ENCODE data around the gene TRIM27.
"Not testable (repeated sequence)": the region's sequence is repeated elsewhere in the genome, so short reads cannot be mapped to it uniquely, and the experiment has no call there.

Gene TRIM27

GRCh38 chr6:28868873-28869272 lies 54.9 kb downstream of the TRIM27 start:
- peaks cover 11% of the 10 kb centered on the region for H3K4me1 ChIP-seq (ENCODE audit: control insufficient read depth, insufficient read depth, low read length)
- no peaks in the 10 kb centered on the region for H3K36me3 ChIP-seq (ENCODE audit: insufficient read depth, low read length)
- no peak overlapping the region for H3K9ac ChIP-seq (ENCODE audit: low read depth, low read length)
- no peak overlapping the region for H3K4me2 ChIP-seq (ENCODE audit: low read length)
- H3K4me3 ChIP-seq (ENCODE audit: low read length): no peak overlapping the region
- H3K27me3 ChIP-seq (ENCODE audit: control insufficient read depth, insufficient read depth, low read length): no peaks in the 10 kb centered on the region
- H3K9me3 ChIP-seq (replicated peaks; ENCODE audit: low read length): no peaks in the 10 kb centered on the region

DNA sequence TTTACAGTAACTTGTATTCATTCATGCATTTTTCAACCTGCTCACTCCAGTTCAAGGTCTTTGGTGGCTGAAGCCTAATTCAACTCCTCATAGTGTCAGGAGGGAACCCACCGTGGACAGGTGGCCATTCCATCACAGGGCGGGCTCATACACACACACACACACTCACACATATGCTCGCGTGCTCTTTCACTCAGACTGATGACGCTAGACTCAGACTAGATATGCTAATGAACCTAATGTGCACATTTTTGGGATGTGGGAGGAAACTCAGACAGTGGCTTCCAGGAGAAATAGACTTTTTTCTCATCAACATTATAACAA lies 56.7 kb downstream of the TRIM27 start:
- peak overlapping the region; percentile 57 for H3K9ac ChIP-seq (ENCODE audit: low read depth, low read length)
- H3K4me3 ChIP-seq (ENCODE audit: low read length): peak overlapping the region; percentile 81
- H3K9me3 ChIP-seq (replicated peaks; ENCODE audit: low read length): no peaks in the 10 kb centered on the region
- peak overlapping the region; percentile 86 for H3K4me2 ChIP-seq (ENCODE audit: low read length)
- peaks cover 11% of the 10 kb centered on the region for H3K4me1 ChIP-seq (ENCODE audit: control insufficient read depth, insufficient read depth, low read length)
- no peaks in the 10 kb centered on the region for H3K36me3 ChIP-seq (ENCODE audit: insufficient read depth, low read length)
- no peaks in the 10 kb centered on the region for H3K27me3 ChIP-seq (ENCODE audit: control insufficient read depth, insufficient read depth, low read length)

GRCh38 chr6:28866205-28867085 lies 57.3 kb downstream of the TRIM27 start:
- H3K9ac ChIP-seq (ENCODE audit: low read depth, low read length): peak overlapping the region; percentile 57
- H3K4me2 ChIP-seq (ENCODE audit: low read length): peak overlapping the region; percentile 86
- H3K4me1 ChIP-seq (ENCODE audit: control insufficient read depth, insufficient read depth, low read length): peaks cover 11% of the 10 kb centered on the region
- peak overlapping the region; percentile 81 for H3K4me3 ChIP-seq (ENCODE audit: low read length)
- H3K27me3 ChIP-seq (ENCODE audit: control insufficient read depth, insufficient read depth, low read length); H3K36me3 ChIP-seq (ENCODE audit: insufficient read depth, low read length); H3K9me3 ChIP-seq (replicated peaks; ENCODE audit: low read length): not testable (repeated sequence)

GRCh38 chr6:28865401-28866204 lies 58.2 kb downstream of the TRIM27 start:
- no peaks in the 10 kb centered on the region for H3K36me3 ChIP-seq (ENCODE audit: insufficient read depth, low read length)
- no peak overlapping the region for H3K4me3 ChIP-seq (ENCODE audit: low read length)
- H3K4me1 ChIP-seq (ENCODE audit: control insufficient read depth, insufficient read depth, low read length): peaks cover 11% of the 10 kb centered on the region
- H3K9me3 ChIP-seq (replicated peaks; ENCODE audit: low read length): no peaks in the 10 kb centered on the region
- no peak overlapping the region for H3K9ac ChIP-seq (ENCODE audit: low read depth, low read length)
- no peak overlapping the region for H3K4me2 ChIP-seq (ENCODE audit: low read length)
- no peaks in the 10 kb centered on the region for H3K27me3 ChIP-seq (ENCODE audit: control insufficient read depth, insufficient read depth, low read length)

DNA sequence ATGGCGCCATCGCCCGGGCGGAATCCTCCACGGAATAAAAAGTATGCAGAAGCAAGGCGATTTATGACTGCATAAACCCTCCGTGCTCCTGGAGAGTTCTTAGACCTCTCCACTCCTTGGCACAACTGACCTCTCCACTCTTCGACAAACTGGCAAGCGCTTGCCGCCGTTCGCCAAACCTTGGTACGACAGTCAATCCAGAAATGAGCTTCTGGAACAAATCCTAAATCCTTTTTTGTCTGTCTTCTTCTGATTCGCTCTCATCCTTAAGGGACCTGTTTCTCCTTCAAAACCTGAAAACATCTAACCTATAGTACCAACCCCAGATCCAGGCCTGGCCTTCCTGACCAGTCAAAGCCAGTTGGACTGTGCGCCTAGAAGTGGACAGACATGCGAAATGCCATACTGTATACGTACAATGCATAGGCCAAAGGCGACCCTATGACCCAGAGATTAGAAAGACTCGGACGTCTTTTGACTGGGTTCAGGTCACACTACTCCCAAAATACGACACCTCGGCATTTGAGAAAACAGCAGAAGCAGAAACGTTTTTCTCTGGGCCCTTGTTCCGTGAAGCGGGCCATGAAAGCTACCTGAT lies 59.4 kb downstream of the TRIM27 start:
- Histone ChIP-seq H3K27me3 (ENCODE audit: control insufficient read depth, insufficient read depth, low read length) (no peaks in the 10 kb centered on the region), H3K36me3 (ENCODE audit: insufficient read depth, low read length) (no peaks in the 10 kb centered on the region), H3K4me1 (ENCODE audit: control insufficient read depth, insufficient read depth, low read length) (peaks cover 11% of the 10 kb centered on the region), H3K4me3 (ENCODE audit: low read length) (peak overlapping the region; percentile 86), H3K4me2 (ENCODE audit: low read length) (peak overlapping the region; percentile 83), H3K9me3 (replicated peaks; ENCODE audit: low read length) (no peaks in the 10 kb centered on the region), H3K9ac (ENCODE audit: low read depth, low read length) (peak overlapping the region; percentile 39)

GRCh38 chr6:28863604-28864325 lies 60.0 kb downstream of the TRIM27 start:
- peak overlapping the region; percentile 39 for H3K9ac ChIP-seq (ENCODE audit: low read depth, low read length)
- H3K9me3 ChIP-seq (replicated peaks; ENCODE audit: low read length): no peaks in the 10 kb centered on the region
- H3K4me2 ChIP-seq (ENCODE audit: low read length): peak overlapping the region; percentile 83
- peaks cover 11% of the 10 kb centered on the region for H3K4me1 ChIP-seq (ENCODE audit: control insufficient read depth, insufficient read depth, low read length)
- H3K4me3 ChIP-seq (ENCODE audit: low read length): peak overlapping the region; percentile 86
- no peaks in the 10 kb centered on the region for H3K27me3 ChIP-seq (ENCODE audit: control insufficient read depth, insufficient read depth, low read length)
- H3K36me3 ChIP-seq (ENCODE audit: insufficient read depth, low read length): no peaks in the 10 kb centered on the region

DNA sequence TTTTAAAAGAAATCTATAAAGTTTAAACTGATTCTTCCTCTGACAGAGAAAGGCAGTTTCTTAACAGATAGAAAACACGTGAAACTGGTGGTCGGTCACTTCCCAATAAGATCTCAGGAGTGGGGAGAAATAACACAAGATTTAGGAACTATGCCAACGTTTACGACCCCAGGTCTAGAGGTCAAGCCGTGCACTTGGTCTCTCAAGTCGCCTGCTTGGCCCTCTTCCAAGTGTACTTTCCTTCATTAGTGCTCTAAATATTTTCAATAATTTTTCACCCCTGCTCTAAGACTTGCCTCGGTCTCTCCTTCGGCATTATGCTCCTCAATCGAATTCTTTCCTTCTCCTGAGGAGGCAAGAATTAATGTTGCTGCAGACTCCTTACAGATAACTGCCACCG lies 61.7 kb downstream of the TRIM27 start:
- H3K36me3 ChIP-seq (ENCODE audit: insufficient read depth, low read length): no peaks in the 10 kb centered on the region
- H3K9ac ChIP-seq (ENCODE audit: low read depth, low read length): no peak overlapping the region
- peaks cover 10% of the 10 kb centered on the region for H3K4me1 ChIP-seq (ENCODE audit: control insufficient read depth, insufficient read depth, low read length)
- no peaks in the 10 kb centered on the region for H3K9me3 ChIP-seq (replicated peaks; ENCODE audit: low read length)
- no peaks in the 10 kb centered on the region for H3K27me3 ChIP-seq (ENCODE audit: control insufficient read depth, insufficient read depth, low read length)
- no peak overlapping the region for H3K4me3 ChIP-seq (ENCODE audit: low read length)
- no peak overlapping the region for H3K4me2 ChIP-seq (ENCODE audit: low read length)

- peaks cover 5% of the 10 kb centered on the region for H3K4me1 ChIP-seq (ENCODE audit: control insufficient read depth, insufficient read depth, low read length)
- no peaks in the 10 kb centered on the region for H3K9me3 ChIP-seq (replicated peaks; ENCODE audit: low read length)
- H3K4me3 ChIP-seq (ENCODE audit: low read length): no peak overlapping the region
- H3K27me3 ChIP-seq (ENCODE audit: control insufficient read depth, insufficient read depth, low read length): no peaks in the 10 kb centered on the region
- no peak overlapping the region for H3K9ac ChIP-seq (ENCODE audit: low read depth, low read length)
- no peak overlapping the region for H3K4me2 ChIP-seq (ENCODE audit: low read length)
- H3K36me3 ChIP-seq (ENCODE audit: insufficient read depth, low read length): no peaks in the 10 kb centered on the region
Measured at GRCh38 chr6:28861339-28861738, 62.4 kb downstream of the TRIM27 start.

- no peak overlapping the region for H3K4me2 ChIP-seq (ENCODE audit: low read length)
- H3K9me3 ChIP-seq (replicated peaks; ENCODE audit: low read length): no peaks in the 10 kb centered on the region
- no peak overlapping the region for H3K4me3 ChIP-seq (ENCODE audit: low read length)
- H3K27me3 ChIP-seq (ENCODE audit: control insufficient read depth, insufficient read depth, low read length): no peaks in the 10 kb centered on the region
- peaks cover 5% of the 10 kb centered on the region for H3K4me1 ChIP-seq (ENCODE audit: control insufficient read depth, insufficient read depth, low read length)
- no peak overlapping the region for H3K9ac ChIP-seq (ENCODE audit: low read depth, low read length)
- H3K36me3 ChIP-seq (ENCODE audit: insufficient read depth, low read length): no peaks in the 10 kb centered on the region
Measured at GRCh38 chr6:28860581-28860980, 63.2 kb downstream of the TRIM27 start.

GRCh38 chr6:28858963-28859362 lies 64.8 kb downstream of the TRIM27 start:
- Histone ChIP-seq H3K9me3 (replicated peaks; ENCODE audit: low read length) (no peaks in the 10 kb centered on the region), H3K36me3 (ENCODE audit: insufficient read depth, low read length) (no peaks in the 10 kb centered on the region), H3K4me2 (ENCODE audit: low read length) (no peak overlapping the region), H3K4me3 (ENCODE audit: low read length) (no peak overlapping the region), H3K4me1 (ENCODE audit: control insufficient read depth, insufficient read depth, low read length) (no peaks in the 10 kb centered on the region), H3K27me3 (ENCODE audit: control insufficient read depth, insufficient read depth, low read length) (no peaks in the 10 kb centered on the region), H3K9ac (ENCODE audit: low read depth, low read length) (no peak overlapping the region)

GRCh38 chr6:28856620-28857005 lies 67.2 kb downstream of the TRIM27 start:
- Histone ChIP-seq H3K4me1 (ENCODE audit: control insufficient read depth, insufficient read depth, low read length) (no peaks in the 10 kb centered on the region), H3K9ac (ENCODE audit: low read depth, low read length) (no peak overlapping the region), H3K27me3 (ENCODE audit: control insufficient read depth, insufficient read depth, low read length) (no peaks in the 10 kb centered on the region), H3K36me3 (ENCODE audit: insufficient read depth, low read length) (no peaks in the 10 kb centered on the region), H3K4me2 (ENCODE audit: low read length) (no peak overlapping the region), H3K4me3 (ENCODE audit: low read length) (no peak overlapping the region), H3K9me3 (replicated peaks; ENCODE audit: low read length) (no peaks in the 10 kb centered on the region)
